Transverse colon (tissue), 3 donors: ENCODE results near the gene CITED2.

Experiments used
- EP300 ChIP-seq: sonication (generic); formaldehyde crosslinking; IDR thresholded peaks from one replicate; pipeline ENCODE4 v1.6.1; 2017; ENCODE audit warnings: antibody characterized with exemption, low read depth
- TF ChIP-seq, protein P1 (sequence below), 5 experiments: fragments of 200-600 bp in 3 of 5; fragments of 450-650 bp in 2 of 5; sonication (generic) in 3 of 5; IDR thresholded peaks; 1 replicate in 2 of 5; 2 replicates in 3 of 5; pipeline ENCODE4 v1.5.1; 2016 to 2017; ENCODE audit warnings: antibody characterized with exemption in 5 of 5, inconsistent platforms in 3 of 5, mild to moderate bottlenecking in 2 of 5, moderate library complexity in 1 of 5

DNA sequence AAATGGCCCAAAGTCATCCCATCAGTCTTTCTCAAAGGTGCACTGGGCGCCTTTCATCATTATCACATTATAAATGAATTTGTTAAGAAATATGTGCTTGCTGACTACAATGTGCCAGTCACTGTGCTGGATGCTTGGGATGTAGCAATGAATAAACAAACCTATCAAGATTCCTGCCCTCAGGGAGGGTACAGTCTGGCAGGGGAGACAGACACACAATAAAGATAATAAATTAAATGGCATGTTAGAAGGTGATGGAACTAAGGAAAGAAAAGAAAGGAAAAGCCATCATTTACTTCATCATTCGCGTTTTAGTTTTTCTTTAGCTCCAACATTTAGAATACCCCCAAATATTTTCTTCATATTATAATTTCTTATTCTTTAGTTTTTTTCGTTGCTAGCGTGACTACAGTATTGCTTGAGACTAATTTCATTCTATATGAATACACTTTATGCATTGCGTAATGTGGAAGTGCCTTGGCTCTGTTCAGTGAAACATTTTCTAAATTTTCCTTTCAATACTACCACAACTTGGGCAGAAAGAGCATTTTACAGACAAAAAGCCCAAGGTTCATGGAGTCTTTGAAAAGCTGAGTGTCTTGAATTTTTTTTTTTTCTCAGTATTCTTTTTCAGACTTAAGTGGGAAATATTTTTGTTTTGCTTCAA is 48.7 kb upstream of the CITED2 start:
- TF ChIP-seq, protein P1, sequence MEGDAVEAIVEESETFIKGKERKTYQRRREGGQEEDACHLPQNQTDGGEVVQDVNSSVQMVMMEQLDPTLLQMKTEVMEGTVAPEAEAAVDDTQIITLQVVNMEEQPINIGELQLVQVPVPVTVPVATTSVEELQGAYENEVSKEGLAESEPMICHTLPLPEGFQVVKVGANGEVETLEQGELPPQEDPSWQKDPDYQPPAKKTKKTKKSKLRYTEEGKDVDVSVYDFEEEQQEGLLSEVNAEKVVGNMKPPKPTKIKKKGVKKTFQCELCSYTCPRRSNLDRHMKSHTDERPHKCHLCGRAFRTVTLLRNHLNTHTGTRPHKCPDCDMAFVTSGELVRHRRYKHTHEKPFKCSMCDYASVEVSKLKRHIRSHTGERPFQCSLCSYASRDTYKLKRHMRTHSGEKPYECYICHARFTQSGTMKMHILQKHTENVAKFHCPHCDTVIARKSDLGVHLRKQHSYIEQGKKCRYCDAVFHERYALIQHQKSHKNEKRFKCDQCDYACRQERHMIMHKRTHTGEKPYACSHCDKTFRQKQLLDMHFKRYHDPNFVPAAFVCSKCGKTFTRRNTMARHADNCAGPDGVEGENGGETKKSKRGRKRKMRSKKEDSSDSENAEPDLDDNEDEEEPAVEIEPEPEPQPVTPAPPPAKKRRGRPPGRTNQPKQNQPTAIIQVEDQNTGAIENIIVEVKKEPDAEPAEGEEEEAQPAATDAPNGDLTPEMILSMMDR (IDR thresholded peaks at IDR 0.05): no peak
- no peak for TF ChIP-seq EP300
